ENCODE measurements around the gene KAT2B.

KAT2B gene

GRCh38 chr3:20148466-20148865, 108.2 kb downstream of the KAT2B start:
- no peak for DNase-seq (ENCODE audit: low read depth)
- no peak overlapping the region for H3K4me3 ChIP-seq (ENCODE audit: low read length)
- no peak for TF ChIP-seq CTCF (conservative IDR thresholded peaks at IDR 0.05; ENCODE audit: low read length)

- DNase-seq (ENCODE audit: low read depth) = no peak
- H3K4me3 ChIP-seq (ENCODE audit: low read length) = no peak overlapping the region
- no peak for TF ChIP-seq CTCF (conservative IDR thresholded peaks at IDR 0.05; ENCODE audit: low read length)
Measured at GRCh38 chr3:20154078-20154477, 113.8 kb downstream of the KAT2B start.

- DNase-seq (ENCODE audit: low read depth) = no peak
- no peak for TF ChIP-seq CTCF (conservative IDR thresholded peaks at IDR 0.05; ENCODE audit: low read length)
- no peak overlapping the region for H3K4me3 ChIP-seq (ENCODE audit: low read length)
Measured at GRCh38 chr3:20154928-20155327, 114.7 kb downstream of the KAT2B start.

GRCh38 chr3:20160230-20160629, 120.0 kb downstream of the KAT2B start:
- no peak for DNase-seq (ENCODE audit: low read depth)
- no peak overlapping the region for H3K4me3 ChIP-seq (ENCODE audit: low read length)
- no peak for TF ChIP-seq CTCF (conservative IDR thresholded peaks at IDR 0.05; ENCODE audit: low read length)

GRCh38 chr3:20161714-20162113, 121.5 kb downstream of the KAT2B start:
- DNase-seq (ENCODE audit: low read depth) = no peak
- TF ChIP-seq CTCF (conservative IDR thresholded peaks at IDR 0.05; ENCODE audit: low read length) = no peak
- H3K4me3 ChIP-seq (ENCODE audit: low read length) = no peak overlapping the region

- TF ChIP-seq CTCF (conservative IDR thresholded peaks at IDR 0.05; ENCODE audit: low read length) = no peak
- no peak overlapping the region for H3K4me3 ChIP-seq (ENCODE audit: low read length)
- DNase-seq (ENCODE audit: low read depth) = no peak
Measured at GRCh38 chr3:20173844-20174410, 133.7 kb downstream of the KAT2B start.

GRCh38 chr3:20181276-20181675, 141.0 kb downstream of the KAT2B start:
- H3K4me3 ChIP-seq (ENCODE audit: low read length) = no peak overlapping the region
- no peak for TF ChIP-seq CTCF (conservative IDR thresholded peaks at IDR 0.05; ENCODE audit: low read length)
- no peak for DNase-seq (ENCODE audit: low read depth)
